Mononuclear cell (primary cell): ENCODE results near the gene INTS11. TPM values are rescaled to one million over a fixed set of nuclear protein-coding genes. Genes with fewer than 3 reads are reported as not detected.

ENCODE experiments used
- H3K27me3 ChIP-seq: 2 replicates; pipeline ENCODE4 v1.6.0; 2011; ENCODE audit warnings: low read length, control low read depth; ENCODE audit not compliant: insufficient read depth
- H3K4me1 ChIP-seq: 2 replicates; pipeline ENCODE4 v1.5.1; 2011; ENCODE audit warnings: mild to moderate bottlenecking, low read length, control low read depth; ENCODE audit not compliant: insufficient read depth
- H3K4me3 ChIP-seq: 2 replicates; pipeline ENCODE4 v1.5.1; 2011; ENCODE audit warnings: mild to moderate bottlenecking, low read length, moderate library complexity
- H3K9me3 ChIP-seq: 2 replicates; pipeline ENCODE4 v1.5.1; 2011; ENCODE audit warnings: low read depth, mild to moderate bottlenecking, control low read depth, low read length
- total RNA-seq: library from RNA; depleted of rRNA; stranded (reverse); fragments of >200 nt; gene quantifications from one replicate; pipeline ENCODE4 v1.2.3, GENCODE V29; 2012

Gene INTS11
- total RNA-seq, 1 donor, result 51.2 TPM

DNA sequence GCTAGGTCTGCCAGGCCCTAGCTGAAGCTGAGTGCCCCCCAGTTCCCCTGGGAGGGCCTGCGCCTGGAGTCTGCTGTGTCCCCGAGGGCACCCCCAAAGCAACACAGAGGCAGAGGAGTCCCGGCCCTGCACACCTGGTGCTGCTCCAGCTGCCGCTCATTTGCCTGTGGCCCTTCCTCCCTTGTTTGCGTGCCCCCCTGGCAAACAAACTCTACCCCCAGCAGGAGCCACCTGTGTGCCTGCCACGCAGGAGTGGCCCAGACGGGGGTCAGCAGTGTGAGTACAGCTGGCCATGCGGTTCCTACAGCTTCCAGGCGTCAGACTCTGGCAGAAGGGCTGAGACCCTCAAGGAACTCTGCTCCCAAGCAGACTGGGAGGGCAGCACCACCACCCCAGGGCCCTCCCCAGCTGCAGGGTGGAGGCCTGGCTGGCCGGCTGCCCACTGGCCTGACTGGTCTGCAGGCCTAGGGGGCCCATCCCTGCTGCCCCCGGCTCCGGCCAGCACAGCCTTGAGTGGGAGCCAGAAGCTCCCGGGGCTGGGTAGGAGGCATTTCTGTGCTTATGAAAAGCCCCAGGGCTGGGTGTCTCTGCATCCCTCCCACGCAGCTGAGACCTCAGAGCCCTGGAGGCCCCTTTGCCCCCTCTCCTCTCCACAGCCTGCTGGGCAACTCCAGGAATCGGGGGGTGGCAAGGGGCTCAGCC is 6.1 kb upstream of the INTS11 start:
- Histone ChIP-seq H3K27me3 (no peaks in the 10 kb centered on the region), H3K4me1 (peaks cover 9% of the 10 kb centered on the region)

DNA sequence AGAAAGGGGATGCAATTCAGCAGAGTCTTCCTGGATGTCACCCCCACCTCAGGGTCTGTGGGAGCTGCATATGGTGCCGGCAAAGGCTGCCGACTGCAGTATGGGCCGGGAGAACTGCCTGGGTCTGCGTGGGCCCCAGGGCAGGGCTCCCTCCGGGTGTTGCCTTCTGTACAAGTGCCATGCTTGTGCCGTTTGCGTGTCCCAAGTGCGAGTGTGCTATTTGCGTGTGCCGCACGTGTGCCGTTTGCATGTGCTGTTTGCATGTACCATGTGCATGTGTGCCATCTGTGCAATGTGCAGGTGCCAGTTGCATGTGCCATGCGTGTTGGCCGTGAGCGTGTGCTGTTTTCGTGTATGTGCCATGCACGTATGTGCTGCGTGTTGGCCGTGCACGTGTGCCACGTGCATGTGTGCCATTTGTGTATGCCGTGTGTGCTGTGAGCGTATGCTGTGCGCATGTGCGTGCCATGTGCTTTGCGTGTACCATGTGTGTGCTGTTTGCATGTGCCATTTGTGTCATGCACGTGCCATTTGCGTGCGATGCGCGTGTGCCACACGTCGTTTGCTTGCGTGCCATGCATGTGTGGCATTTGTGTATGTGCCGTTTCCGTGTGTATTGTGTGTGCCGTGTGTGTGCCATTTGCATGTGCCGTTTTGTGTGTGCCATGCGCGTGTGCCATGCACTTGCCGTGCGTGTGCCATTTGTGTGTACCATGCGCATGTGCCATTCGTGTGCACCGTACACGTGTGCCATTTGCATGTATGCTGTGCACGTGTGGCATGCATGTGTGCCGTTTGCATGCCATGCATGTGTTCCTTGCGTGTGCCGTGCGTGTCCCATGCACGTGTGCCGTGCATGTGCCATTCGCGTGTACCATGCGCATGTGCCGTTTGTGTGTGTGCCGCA is 5.1 kb upstream of the INTS11 start:
- Histone ChIP-seq H3K27me3 (no peaks in the 10 kb centered on the region), H3K4me3 (no peak overlapping the region), H3K4me1 (peaks cover 15% of the 10 kb centered on the region), H3K9me3 (no peaks in the 10 kb centered on the region)

More for the DNA sequence above, 6.1 kb upstream of the INTS11 start:
- Histone ChIP-seq H3K9me3 (no peaks in the 10 kb centered on the region), H3K4me3 (no peak overlapping the region)

DNA sequence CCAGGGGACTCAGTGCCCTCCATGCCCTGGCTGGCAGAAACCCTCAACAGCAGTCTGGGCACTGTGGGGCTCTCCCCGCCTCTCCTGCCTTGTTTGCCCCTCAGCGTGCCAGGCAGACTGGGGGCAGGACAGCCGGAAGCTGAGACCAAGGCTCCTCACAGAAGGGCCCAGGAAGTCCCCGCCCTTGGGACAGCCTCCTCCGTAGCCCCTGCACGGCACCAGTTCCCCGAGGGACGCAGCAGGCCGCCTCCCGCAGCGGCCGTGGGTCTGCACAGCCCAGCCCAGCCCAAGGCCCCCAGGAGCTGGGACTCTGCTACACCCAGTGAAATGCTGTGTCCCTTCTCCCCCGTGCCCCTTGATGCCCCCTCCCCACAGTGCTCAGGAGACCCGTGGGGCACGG is 3.8 kb upstream of the INTS11 start:
- H3K27me3 ChIP-seq, result no peaks in the 10 kb centered on the region
- no peak overlapping the region for H3K4me3 ChIP-seq
- H3K9me3 ChIP-seq, result no peaks in the 10 kb centered on the region
- peaks cover 19% of the 10 kb centered on the region for H3K4me1 ChIP-seq

- Histone ChIP-seq H3K4me1 (peaks cover 24% of the 10 kb centered on the region), H3K9me3 (no peaks in the 10 kb centered on the region), H3K4me3 (no peak overlapping the region), H3K27me3 (no peaks in the 10 kb centered on the region)
These were observed 2.8 kb upstream of the INTS11 start for GRCh38 chr1:1327291-1327690.

GRCh38 chr1:1326075-1326605 is 1.7 kb upstream of the INTS11 start:
- peaks cover 27% of the 10 kb centered on the region for H3K4me1 ChIP-seq
- H3K4me3 ChIP-seq, result no peak overlapping the region

GRCh38 chr1:1325288-1326074 is 1.0 kb upstream of the INTS11 start:
- peaks cover 27% of the 10 kb centered on the region for H3K4me1 ChIP-seq
- peak overlapping the region; percentile 74 for H3K4me3 ChIP-seq
- no peaks in the 10 kb centered on the region for H3K27me3 ChIP-seq
- H3K9me3 ChIP-seq, result no peaks in the 10 kb centered on the region

More at GRCh38 chr1:1326075-1326605, 1.7 kb upstream of the INTS11 start:
- Histone ChIP-seq H3K27me3 (no peaks in the 10 kb centered on the region), H3K9me3 (no peaks in the 10 kb centered on the region)

DNA sequence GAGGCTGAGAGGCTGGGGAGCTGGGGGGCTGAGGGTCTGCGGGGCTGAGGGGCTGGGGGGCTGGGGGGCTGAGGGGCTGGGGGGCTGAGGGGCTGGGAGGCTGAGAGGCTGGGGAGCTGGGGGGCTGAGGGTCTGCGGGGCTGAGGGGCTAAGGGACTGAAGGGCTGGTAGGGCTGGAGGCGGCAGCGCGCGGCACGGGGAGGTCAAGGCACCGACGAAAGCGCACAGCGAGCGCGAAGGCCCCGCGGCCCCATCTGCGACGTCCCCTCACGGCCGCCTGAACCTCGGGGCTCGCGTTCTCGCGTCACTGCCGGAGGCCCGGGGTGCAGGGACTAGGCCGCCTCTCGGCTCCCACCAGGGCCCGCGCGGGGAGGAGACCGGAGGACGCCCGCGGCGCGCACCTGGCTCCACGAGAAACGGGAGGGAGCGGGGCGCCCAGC is 356 bp downstream of the INTS11 start:
- Histone ChIP-seq H3K4me3 (peak overlapping the region; percentile 74), H3K4me1 (peaks cover 27% of the 10 kb centered on the region), H3K9me3 (no peaks in the 10 kb centered on the region), H3K27me3 (no peaks in the 10 kb centered on the region)

GRCh38 chr1:1322952-1323351 is 1.5 kb downstream of the INTS11 start:
- Histone ChIP-seq H3K9me3 (no peaks in the 10 kb centered on the region), H3K4me1 (peaks cover 27% of the 10 kb centered on the region), H3K27me3 (no peaks in the 10 kb centered on the region), H3K4me3 (no peak overlapping the region)

- H3K27me3 ChIP-seq, result no peaks in the 10 kb centered on the region
- H3K4me1 ChIP-seq, result peaks cover 27% of the 10 kb centered on the region
- no peak overlapping the region for H3K4me3 ChIP-seq
- no peaks in the 10 kb centered on the region for H3K9me3 ChIP-seq
These were observed 2.0 kb downstream of the INTS11 start for GRCh38 chr1:1322418-1322817.

DNA sequence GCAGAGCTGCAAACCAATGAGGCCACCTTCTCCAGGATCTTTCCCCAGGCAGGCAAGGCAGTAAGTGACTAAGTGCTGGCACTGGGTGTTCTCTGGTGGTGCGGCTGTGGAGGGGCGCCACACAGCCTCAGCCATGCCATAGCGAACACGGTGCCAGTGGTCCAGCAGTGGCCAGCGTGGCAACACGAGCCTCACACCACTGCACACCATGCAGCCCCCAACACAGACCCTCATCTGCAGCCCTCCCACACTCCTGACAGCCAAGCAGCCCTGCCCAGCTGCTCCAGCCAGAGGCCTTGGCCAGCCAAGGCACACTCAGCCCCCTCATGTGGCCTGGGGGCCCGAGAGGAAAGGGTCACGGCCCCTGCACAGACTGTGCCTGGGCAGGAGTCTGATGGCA is 3.0 kb downstream of the INTS11 start:
- peaks cover 27% of the 10 kb centered on the region for H3K4me1 ChIP-seq
- H3K4me3 ChIP-seq, result no peak overlapping the region

DNA sequence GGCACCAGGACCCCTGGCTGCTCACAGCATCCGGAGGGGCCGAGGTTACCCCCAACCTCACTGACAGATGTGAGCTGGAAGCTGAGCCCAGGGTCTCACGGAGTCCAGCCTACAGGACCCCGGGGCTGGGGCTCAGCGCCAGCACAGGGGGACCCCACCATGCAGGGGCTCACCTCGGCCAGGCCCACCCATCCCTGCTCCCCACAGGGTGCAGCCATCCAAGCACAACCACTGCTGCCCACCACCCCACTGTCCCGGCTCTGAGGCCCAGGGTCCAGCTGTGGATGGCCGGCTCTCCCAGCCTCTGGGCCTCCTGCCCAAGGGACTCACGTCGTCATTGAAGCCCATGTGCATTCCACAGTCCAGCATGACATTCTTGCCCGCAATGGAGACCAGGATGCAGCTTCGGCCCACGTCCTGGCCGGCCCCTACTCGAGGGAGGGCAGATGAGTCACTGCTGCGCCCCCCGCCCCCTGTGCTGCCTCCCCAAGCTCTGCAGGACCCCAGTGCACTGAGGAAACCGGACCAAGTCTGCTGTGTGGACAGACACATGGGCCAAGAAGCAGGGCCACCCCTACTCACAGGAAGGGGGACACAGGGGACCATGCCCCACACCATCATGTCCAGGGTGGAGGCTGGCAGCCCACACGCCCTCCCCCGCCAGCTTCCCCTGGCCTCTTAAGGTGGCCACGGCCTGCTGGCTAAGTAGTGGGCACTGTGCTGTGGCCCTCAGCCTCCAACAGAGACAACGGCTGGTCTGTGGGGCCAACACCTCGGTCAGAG is 3.6 kb downstream of the INTS11 start:
- Histone ChIP-seq H3K4me1 (peaks cover 22% of the 10 kb centered on the region), H3K27me3 (no peaks in the 10 kb centered on the region), H3K4me3 (no peak overlapping the region), H3K9me3 (no peaks in the 10 kb centered on the region)

More for the DNA sequence above, 3.0 kb downstream of the INTS11 start:
- Histone ChIP-seq H3K27me3 (no peaks in the 10 kb centered on the region), H3K9me3 (no peaks in the 10 kb centered on the region)

DNA sequence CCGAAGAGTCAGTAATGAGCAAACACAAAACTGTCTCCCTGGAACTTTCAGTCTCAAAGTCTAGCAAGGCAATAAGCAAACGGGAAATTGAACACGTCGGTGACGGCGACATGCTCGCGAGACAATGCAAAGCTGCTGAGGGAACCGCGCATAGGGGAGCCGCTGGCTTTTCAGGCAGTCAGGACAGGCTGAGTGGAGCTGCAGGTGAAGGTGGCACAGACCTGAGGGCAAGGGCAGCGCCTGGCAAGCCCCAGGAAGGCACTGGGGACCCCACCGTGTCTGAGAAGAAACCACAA is 4.9 kb downstream of the INTS11 start:
- H3K27me3 ChIP-seq, result no peaks in the 10 kb centered on the region
- H3K4me3 ChIP-seq, result no peak overlapping the region
- H3K4me1 ChIP-seq, result peaks cover 12% of the 10 kb centered on the region
- H3K9me3 ChIP-seq, result no peaks in the 10 kb centered on the region

- Histone ChIP-seq H3K27me3 (no peaks in the 10 kb centered on the region), H3K9me3 (no peaks in the 10 kb centered on the region), H3K4me1 (peaks cover 12% of the 10 kb centered on the region), H3K4me3 (no peak overlapping the region)
These were observed 5.4 kb downstream of the INTS11 start for GRCh38 chr1:1318777-1319645.
